ENCODE results near the gene DNAJB12. TPM values are rescaled to one million over a fixed set of nuclear protein-coding genes. Genes with fewer than 3 reads are reported as not detected.
"Not testable (repeated sequence)": the region's sequence is repeated elsewhere in the genome, so short reads cannot be mapped to it uniquely, and the experiment has no call there.

Gene DNAJB12
- total and polyA plus RNA-seq, 10 of the 15 experiments (the other 5 are each of a cell fraction or from before 2014, with no cell fraction given) = 4.6 to 31.6 (median 18.8) TPM

DNA sequence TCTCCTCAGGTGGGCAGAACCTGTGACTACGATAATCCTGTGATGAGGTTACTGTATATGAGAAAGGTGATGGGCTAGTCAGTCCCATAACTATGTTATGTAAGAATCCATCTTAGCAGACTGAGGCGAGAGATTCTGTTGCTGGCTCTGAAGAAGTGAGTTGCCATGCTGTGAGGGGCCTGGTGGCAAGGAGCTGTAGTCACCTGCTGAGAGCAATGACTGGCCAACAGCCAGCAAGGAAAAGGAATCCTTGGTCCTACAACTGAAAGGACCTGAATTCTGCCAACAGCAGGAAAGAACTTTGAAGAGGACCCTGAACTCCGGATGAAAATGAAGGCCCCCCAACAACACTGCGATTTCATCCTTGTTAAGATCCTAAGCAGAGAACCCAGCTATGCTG is 31.0 kb upstream of the DNAJB12 start (continued):
- TF ChIP-seq, protein P1, sequence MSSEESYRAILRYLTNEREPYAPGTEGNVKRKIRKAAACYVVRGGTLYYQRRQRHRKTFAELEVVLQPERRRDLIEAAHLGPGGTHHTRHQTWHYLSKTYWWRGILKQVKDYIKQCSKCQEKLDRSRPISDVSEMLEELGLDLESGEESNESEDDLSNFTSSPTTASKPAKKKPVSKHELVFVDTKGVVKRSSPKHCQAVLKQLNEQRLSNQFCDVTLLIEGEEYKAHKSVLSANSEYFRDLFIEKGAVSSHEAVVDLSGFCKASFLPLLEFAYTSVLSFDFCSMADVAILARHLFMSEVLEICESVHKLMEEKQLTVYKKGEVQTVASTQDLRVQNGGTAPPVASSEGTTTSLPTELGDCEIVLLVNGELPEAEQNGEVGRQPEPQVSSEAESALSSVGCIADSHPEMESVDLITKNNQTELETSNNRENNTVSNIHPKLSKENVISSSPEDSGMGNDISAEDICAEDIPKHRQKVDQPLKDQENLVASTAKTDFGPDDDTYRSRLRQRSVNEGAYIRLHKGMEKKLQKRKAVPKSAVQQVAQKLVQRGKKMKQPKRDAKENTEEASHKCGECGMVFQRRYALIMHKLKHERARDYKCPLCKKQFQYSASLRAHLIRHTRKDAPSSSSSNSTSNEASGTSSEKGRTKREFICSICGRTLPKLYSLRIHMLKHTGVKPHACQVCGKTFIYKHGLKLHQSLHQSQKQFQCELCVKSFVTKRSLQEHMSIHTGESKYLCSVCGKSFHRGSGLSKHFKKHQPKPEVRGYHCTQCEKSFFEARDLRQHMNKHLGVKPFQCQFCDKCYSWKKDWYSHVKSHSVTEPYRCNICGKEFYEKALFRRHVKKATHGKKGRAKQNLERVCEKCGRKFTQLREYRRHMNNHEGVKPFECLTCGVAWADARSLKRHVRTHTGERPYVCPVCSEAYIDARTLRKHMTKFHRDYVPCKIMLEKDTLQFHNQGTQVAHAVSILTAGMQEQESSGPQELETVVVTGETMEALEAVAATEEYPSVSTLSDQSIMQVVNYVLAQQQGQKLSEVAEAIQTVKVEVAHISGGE (CRISPR knock-in tag; IDR thresholded peaks at IDR 0.05) = no peak
- TF ChIP-seq, protein P2, sequence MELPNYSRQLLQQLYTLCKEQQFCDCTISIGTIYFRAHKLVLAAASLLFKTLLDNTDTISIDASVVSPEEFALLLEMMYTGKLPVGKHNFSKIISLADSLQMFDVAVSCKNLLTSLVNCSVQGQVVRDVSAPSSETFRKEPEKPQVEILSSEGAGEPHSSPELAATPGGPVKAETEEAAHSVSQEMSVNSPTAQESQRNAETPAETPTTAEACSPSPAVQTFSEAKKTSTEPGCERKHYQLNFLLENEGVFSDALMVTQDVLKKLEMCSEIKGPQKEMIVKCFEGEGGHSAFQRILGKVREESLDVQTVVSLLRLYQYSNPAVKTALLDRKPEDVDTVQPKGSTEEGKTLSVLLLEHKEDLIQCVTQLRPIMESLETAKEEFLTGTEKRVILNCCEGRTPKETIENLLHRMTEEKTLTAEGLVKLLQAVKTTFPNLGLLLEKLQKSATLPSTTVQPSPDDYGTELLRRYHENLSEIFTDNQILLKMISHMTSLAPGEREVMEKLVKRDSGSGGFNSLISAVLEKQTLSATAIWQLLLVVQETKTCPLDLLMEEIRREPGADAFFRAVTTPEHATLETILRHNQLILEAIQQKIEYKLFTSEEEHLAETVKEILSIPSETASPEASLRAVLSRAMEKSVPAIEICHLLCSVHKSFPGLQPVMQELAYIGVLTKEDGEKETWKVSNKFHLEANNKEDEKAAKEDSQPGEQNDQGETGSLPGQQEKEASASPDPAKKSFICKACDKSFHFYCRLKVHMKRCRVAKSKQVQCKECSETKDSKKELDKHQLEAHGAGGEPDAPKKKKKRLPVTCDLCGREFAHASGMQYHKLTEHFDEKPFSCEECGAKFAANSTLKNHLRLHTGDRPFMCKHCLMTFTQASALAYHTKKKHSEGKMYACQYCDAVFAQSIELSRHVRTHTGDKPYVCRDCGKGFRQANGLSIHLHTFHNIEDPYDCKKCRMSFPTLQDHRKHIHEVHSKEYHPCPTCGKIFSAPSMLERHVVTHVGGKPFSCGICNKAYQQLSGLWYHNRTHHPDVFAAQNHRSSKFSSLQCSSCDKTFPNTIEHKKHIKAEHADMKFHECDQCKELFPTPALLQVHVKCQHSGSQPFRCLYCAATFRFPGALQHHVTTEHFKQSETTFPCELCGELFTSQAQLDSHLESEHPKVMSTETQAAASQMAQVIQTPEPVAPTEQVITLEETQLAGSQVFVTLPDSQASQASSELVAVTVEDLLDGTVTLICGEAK (IDR thresholded peaks at IDR 0.05; ENCODE audit: borderline replicate concordance) = no peak

DNA sequence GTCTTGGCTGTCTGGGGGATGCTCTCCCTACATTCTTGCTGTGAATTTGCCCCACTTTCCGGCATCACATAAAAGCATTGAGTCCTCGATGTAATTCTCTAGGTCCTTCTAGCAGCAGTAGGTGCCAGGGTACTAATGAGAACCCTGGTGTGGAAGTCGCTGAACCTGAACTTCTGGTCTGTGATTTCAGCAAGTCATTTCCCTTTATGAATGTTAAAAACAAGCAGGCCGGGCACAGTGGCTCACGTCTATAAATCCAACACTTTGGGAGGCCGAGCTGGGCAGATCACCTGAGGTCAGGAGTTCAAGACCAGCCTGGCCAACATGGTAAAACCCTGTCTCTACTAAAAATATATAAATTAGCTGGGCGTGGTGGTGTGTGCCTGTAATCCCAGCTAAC is 30.3 kb upstream of the DNAJB12 start:
- in situ Hi-C loops (cut with MboI); H3K4me1 ChIP-seq (ENCODE audit: control insufficient read depth, insufficient read depth, low read length); H2AFZ ChIP-seq (ENCODE audit: control insufficient read depth, low read depth, low read length); ATAC-seq; intact Hi-C loops (cut with micrococcal nuclease; ENCODE audit: unreplicated experiment); H3K79me2 ChIP-seq (ENCODE audit: control insufficient read depth, insufficient read depth, low read length); BruUV-seq (replicated peaks); H3K9me3 ChIP-seq (replicated peaks; ENCODE audit: control insufficient read depth, insufficient read depth, low read length); H3K27me3 ChIP-seq (replicated peaks in 1 of 2; ENCODE audit: control insufficient read depth in 2 of 2, insufficient read depth in 2 of 2, low read length in 1 of 2); DNase-seq (ENCODE audit: low read depth, low spot score); H3K4me3 ChIP-seq; H3K9ac ChIP-seq (ENCODE audit: control insufficient read depth, insufficient read depth, low read length); H3K36me3 ChIP-seq (ENCODE audit: control insufficient read depth in 2 of 2, insufficient read depth in 2 of 2, low read length in 1 of 2); H4K20me1 ChIP-seq (ENCODE audit: control insufficient read depth, insufficient read depth); FAIRE-seq; RAD21 ChIA-PET (ENCODE audit: unreplicated experiment); H3K27ac ChIP-seq (ENCODE audit: control insufficient read depth, insufficient read depth); H3K4me2 ChIP-seq (ENCODE audit: control insufficient read depth, insufficient read depth): not testable (repeated sequence)
- ChIA-PET CTCF (interaction anchor here (1.0 to 1.2 kb wide), 2 partner anchors 13 to 20 kb away, joined by 3 to 4 read pairs; no protein-coding TSS in a partner anchor), SMC1A (ENCODE audit: uncharacterized antibody, unreplicated experiment) (interaction anchor here (0.7 to 1.5 kb wide), 3 partner anchors 19 to 185 kb away, joined by 3 to 4 read pairs (median 4); no protein-coding TSS in a partner anchor), POLR2A (interaction anchor here (0.5 kb wide), 1 partner anchor 168 kb away, joined by 5 read pairs; no protein-coding TSS in a partner anchor)
- 57% methylated on average over 7 of the region's 7 CpGs for WGBS (ENCODE audit: insufficient coverage, insufficient replicate concordance, low lambda C conversion rate, missing lambda C conversion rate)

Data from GM12878 (cell line).